ENCODE measurements around the gene GNPTG.

Gene GNPTG

DNA sequence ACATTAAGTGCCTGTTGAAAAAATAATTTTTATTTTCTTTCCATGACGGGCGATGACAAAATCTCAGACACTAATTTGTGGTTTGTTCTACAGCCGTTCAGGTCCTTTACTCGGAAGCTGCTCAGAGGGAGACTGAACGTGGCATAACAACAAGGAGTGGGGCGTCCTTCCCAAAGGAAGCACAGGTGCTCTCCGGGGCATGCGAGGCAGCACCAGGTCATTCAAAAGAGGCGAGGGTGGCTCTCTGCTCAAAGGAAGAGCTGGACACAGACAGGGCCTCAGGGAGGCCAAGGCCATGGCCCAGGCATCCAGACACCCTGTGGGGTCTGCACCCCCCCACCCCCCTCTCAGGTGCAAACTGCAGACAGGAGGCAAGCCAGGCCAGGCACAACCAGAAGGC, 46.6 kb downstream of the GNPTG start:
- TF ChIP-seq CTCF (IDR thresholded peaks at IDR 0.05; ENCODE audit: borderline replicate concordance, insufficient read depth, low read depth, low read length): no peak
- no peak overlapping the region for H3K4me3 ChIP-seq (ENCODE audit: low read depth, low read length)

DNA sequence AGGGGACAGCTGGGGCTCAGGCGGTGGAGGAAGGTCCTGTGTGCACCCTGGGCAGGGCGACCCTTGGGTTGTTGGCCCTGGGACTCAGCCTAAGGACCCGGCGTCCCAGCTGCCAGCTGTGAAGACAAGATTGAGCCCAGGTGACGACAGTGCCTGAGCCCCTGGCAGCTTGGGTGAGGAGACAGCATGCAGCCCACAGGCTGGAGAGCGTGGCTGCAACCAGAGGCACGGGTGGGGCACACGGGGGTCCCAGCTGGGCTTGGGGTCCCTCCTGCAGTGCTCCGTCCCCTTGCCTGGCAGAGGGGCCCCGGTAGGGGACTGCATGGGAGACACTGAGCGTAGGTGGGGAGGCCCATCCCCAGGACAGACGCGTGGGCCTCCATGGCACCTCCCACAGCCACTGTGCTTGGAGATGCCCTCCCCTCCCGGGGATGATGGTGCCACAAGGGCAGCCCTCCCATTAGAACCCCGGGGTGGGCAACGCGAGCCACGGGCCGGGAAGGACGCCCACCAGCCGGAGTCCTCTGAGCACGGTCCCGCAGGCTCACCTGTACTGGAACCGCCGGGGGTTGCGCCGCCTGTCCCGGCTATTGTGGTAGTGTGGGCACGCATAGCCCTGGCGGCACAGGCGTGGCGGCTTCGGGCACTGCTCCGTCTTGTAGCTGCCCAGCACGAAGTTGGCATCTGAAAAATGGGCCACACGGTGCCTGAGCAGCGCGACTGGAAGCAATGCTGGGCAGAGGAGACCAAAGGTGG, 47.3 kb downstream of the GNPTG start:
- no peak for TF ChIP-seq CTCF (IDR thresholded peaks at IDR 0.05; ENCODE audit: borderline replicate concordance, insufficient read depth, low read depth, low read length)

GRCh38 chr16:1401061-1401757, 49.5 kb downstream of the GNPTG start:
- H3K4me3 ChIP-seq (ENCODE audit: low read depth, low read length): no peak overlapping the region
- TF ChIP-seq CTCF (IDR thresholded peaks at IDR 0.05; ENCODE audit: borderline replicate concordance, insufficient read depth, low read depth, low read length): no peak

More for the DNA sequence above, 47.3 kb downstream of the GNPTG start:
- H3K4me3 ChIP-seq (ENCODE audit: low read depth, low read length): no peak overlapping the region

DNA sequence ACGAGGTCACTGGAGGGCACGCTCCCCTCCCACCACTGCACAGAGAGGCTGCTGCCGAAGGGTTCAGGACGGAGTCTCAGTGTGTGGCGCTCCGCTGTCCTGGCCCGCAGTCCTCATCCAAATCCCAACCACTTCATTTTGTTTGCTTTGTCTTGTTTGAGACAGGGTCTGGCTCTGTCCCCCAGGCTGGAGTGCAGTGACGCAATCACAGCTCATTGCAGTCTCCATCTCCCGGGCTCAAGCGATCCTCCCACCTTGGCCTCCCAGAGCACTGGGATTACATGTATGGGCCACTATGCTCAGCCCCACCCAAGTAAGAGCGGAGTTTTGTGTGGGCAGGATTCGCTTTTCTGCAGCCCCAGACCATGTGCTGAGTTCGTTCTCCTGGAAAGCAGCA, 50.0 kb downstream of the GNPTG start:
- no peak for TF ChIP-seq CTCF (IDR thresholded peaks at IDR 0.05; ENCODE audit: borderline replicate concordance, insufficient read depth, low read depth, low read length)
- H3K4me3 ChIP-seq (ENCODE audit: low read depth, low read length): no peak overlapping the region

DNA sequence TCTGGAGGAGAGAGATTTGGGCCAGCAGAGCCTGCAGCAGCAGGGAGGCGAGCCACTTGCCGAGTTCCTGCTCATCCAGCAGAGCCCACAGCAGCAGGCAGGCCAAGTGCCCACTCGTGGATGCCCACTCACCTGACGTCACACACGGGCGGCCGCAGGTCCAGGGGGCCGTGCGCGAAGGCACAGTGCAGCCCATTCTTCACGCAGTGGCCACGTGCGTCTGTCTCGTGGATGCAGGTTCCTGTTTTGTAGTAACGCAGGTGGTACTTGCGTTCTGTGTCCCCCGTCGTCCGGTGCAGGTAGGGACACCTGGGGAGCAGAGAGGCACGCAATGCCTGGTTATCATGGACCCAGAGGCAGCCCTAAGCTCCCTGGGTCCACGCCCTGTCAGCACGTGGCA, 51.3 kb downstream of the GNPTG start:
- no peak for TF ChIP-seq CTCF (IDR thresholded peaks at IDR 0.05; ENCODE audit: borderline replicate concordance, insufficient read depth, low read depth, low read length)
- no peak overlapping the region for H3K4me3 ChIP-seq (ENCODE audit: low read depth, low read length)

- no peak for TF ChIP-seq CTCF (IDR thresholded peaks at IDR 0.05; ENCODE audit: borderline replicate concordance, insufficient read depth, low read depth, low read length)
Observed at GRCh38 chr16:1403733-1404132, 52.0 kb downstream of the GNPTG start.

DNA sequence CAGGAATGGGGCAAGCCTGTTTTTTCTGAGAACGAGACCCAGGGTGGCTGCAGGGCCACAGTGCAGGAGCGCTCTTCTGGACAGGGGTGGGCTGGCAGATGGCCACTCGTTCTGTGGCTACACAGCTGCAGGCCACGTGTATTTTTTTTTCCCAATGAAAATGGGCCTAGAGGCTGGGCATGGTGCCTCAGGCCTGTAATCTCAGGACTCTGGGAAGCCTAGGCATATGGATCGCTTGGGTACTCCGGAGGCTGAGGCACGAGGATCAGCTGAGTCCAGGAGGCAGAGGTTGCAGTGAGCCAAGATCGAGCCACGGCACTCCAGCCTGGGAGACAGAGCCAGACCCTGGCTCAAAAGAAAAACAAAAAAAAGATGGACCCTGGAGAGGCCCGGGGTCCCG, 56.0 kb downstream of the GNPTG start:
- H3K4me3 ChIP-seq (ENCODE audit: low read depth, low read length): peak overlapping the region; percentile 61
- no peak for TF ChIP-seq CTCF (IDR thresholded peaks at IDR 0.05; ENCODE audit: borderline replicate concordance, insufficient read depth, low read depth, low read length)

More at GRCh38 chr16:1403733-1404132, 52.0 kb downstream of the GNPTG start:
- no peak overlapping the region for H3K4me3 ChIP-seq (ENCODE audit: low read depth, low read length)

Measured in GM12875 (cell line).